BLaER1 (cell line): ENCODE results near the gene PURA.

ENCODE experiments used
- H3K27ac ChIP-seq: shearing (Covaris generic); formaldehyde crosslinking; 2 replicates; pipeline ENCODE4 v1.8.1; 2022
- H3K27me3 ChIP-seq: shearing (Covaris generic); formaldehyde crosslinking; 2 replicates; pipeline ENCODE4 v1.8.1; 2022
- H3K36me3 ChIP-seq: shearing (Covaris generic); formaldehyde crosslinking; 2 replicates; pipeline ENCODE4 v1.8.1; 2022
- H3K4me1 ChIP-seq: shearing (Covaris generic); formaldehyde crosslinking; 2 replicates; pipeline ENCODE4 v1.8.1; 2022
- H3K4me2 ChIP-seq: shearing (Covaris generic); formaldehyde crosslinking; 2 replicates; pipeline ENCODE4 v1.8.1; 2022
- H3K4me3 ChIP-seq: shearing (Covaris generic); formaldehyde crosslinking; 2 replicates; pipeline ENCODE4 v1.8.1; 2022
- H3K9ac ChIP-seq: shearing (Covaris generic); formaldehyde crosslinking; 2 replicates; pipeline ENCODE4 v1.8.1; 2022
- H3K9me3 ChIP-seq: shearing (Covaris generic); formaldehyde crosslinking; 2 replicates; pipeline ENCODE4 v1.8.1; 2022
- H4K20me1 ChIP-seq: shearing (Covaris generic); formaldehyde crosslinking; 2 replicates; pipeline ENCODE4 v1.8.1; 2022
- Cebpa-rat ChIP-seq: shearing (Covaris generic); IDR thresholded peaks from 2 replicates; pipeline ENCODE4 v1.8.1; 2022

Gene PURA

DNA sequence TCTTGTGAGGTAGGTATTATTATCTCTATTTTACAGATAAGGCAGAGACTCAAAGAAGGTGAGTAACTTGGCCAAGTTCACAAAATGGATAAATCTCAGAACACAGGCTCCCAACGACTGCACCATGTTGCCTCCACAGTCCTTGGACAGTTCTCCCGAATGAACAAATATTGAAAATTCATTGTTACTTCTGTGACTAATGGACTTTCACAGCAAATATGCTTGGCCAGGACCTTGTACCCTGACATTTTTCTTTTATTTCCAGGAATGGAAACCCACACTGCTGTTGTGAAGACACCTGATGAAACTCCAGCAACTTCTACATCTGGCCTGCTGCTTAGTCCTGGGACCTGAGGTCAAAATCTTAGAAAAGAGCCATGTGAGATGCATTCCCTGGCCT lies 58.6 kb downstream of the PURA start:
- H3K36me3 ChIP-seq, result no peaks in the 10 kb centered on the region
- H3K4me3 ChIP-seq, result no peak overlapping the region
- no peak overlapping the region for H3K27ac ChIP-seq
- H4K20me1 ChIP-seq, result no peaks in the 10 kb centered on the region
- peaks cover 20% of the 10 kb centered on the region for H3K4me1 ChIP-seq
- H3K9ac ChIP-seq, result no peak overlapping the region
- no peaks in the 10 kb centered on the region for H3K27me3 ChIP-seq
- H3K9me3 ChIP-seq, result no peaks in the 10 kb centered on the region
- no peak overlapping the region for H3K4me2 ChIP-seq
- no peak for TF ChIP-seq Cebpa-rat

GRCh38 chr5:140174014-140174413 lies 60.1 kb downstream of the PURA start:
- no peak overlapping the region for H3K9ac ChIP-seq
- peak overlapping the region; percentile 97; the same call in 1 of the 2 replicates for H3K4me2 ChIP-seq
- no peak for TF ChIP-seq Cebpa-rat
- H4K20me1 ChIP-seq, result no peaks in the 10 kb centered on the region
- H3K4me1 ChIP-seq, result peaks cover 20% of the 10 kb centered on the region
- no peaks in the 10 kb centered on the region for H3K9me3 ChIP-seq
- H3K27me3 ChIP-seq, result no peaks in the 10 kb centered on the region
- no peaks in the 10 kb centered on the region for H3K36me3 ChIP-seq
- no peak overlapping the region for H3K27ac ChIP-seq
- H3K4me3 ChIP-seq, result no peak overlapping the region

GRCh38 chr5:140174465-140175366 lies 60.8 kb downstream of the PURA start, which contains the start of gene CYSTM1:
Gene CYSTM1 (plus strand): TSS chr5:140175188. CDS start chr5:140194466, 19,278 bp downstream.
- Histone ChIP-seq H4K20me1 (no peaks in the 10 kb centered on the region), H3K27me3 (no peaks in the 10 kb centered on the region), H3K36me3 (no peaks in the 10 kb centered on the region), H3K4me2 (peak within 1 kb of the TSS; percentile 97), H3K4me3 (peak within 1 kb of the TSS; percentile 95), H3K9ac (peak within 1 kb of the TSS; percentile 78), H3K9me3 (no peaks in the 10 kb centered on the region), H3K4me1 (peaks cover 20% of the 10 kb centered on the region), H3K27ac (peak within 1 kb of the TSS; percentile 67)
- TF ChIP-seq Cebpa-rat, result peak; percentile 77
